Mucosa of gallbladder (tissue), 1 donor: ENCODE data around the gene CCL11. TPM values are rescaled to one million over a fixed set of nuclear protein-coding genes. Genes with fewer than 3 reads are reported as not detected.

Experiments used
- DNase-seq: peaks from one replicate; pipeline ENCODE4 v3.0.0-alpha.2; 2020; ENCODE audit warnings: low spot score
- total RNA-seq: library from RNA; stranded (reverse); gene quantifications from one replicate; pipeline ENCODE4 v1.2.1, GENCODE V29; 2021
- donor health status: DM: no; HTN: no; CAD: no.

Gene CCL11
- total RNA-seq, 1 donor from 2014 or later: 1.7 TPM

- no peak for DNase-seq
These were observed 28.1 kb upstream of the CCL11 start for GRCh38 chr17:34257299-34257985.

DNA sequence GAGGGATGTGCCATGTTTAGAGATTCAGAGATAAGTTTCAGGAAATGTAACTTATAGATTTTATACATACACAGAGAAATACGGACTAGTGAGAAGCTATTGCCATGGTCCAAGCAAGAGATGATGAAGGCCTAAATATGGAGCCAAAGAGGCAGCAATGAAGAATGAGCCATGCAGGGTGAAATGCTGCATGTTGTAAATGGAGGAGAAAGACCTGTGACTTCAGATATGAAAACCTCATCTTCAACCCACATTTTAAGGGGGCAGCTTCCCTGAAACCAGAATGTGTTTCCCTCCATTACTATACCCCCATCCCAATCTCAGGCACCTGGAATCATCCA lies 27.6 kb upstream of the CCL11 start:
- no peak for DNase-seq

- DNase-seq: no peak
These were observed 26.4 kb upstream of the CCL11 start for GRCh38 chr17:34259146-34259545.

- no peak for DNase-seq
These were observed 24.7 kb upstream of the CCL11 start for GRCh38 chr17:34260861-34261260.

DNA sequence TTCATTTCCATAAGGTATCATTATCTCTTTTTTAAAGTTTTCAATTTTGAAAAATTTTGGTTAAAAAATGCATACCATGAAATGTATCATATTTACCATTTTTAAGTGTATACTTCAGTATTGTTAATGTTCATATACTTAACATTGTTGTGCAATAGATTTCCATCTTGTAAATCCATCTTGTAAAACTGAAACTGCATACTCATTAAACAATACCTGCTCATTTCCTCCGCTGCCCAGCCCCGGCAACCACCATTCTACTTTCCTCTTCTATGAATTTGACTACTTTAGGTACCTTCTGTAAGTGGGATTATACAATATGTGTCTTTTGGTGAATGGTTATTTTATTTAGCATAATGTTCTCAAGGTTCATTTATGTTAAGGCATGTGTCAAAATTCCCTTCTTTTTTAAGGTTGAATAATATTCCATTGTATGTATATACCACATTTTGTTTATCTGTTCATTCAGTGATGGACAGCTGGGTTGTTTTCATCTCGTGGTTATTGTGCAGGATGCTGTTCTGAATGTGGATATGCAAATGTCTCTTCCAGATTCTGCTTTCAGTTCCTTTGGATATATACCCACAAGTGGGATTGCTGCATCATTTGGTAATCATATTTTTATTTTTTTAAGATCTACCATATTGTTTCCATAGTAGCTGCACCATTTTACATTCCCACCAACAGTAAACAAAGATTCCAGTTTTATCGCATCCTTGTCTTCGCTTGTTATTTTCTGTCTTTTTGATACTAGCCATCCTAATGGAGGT lies 23.8 kb upstream of the CCL11 start:
- DNase-seq: no peak

GRCh38 chr17:34265711-34266110 lies 19.8 kb upstream of the CCL11 start:
- DNase-seq: no peak

DNA sequence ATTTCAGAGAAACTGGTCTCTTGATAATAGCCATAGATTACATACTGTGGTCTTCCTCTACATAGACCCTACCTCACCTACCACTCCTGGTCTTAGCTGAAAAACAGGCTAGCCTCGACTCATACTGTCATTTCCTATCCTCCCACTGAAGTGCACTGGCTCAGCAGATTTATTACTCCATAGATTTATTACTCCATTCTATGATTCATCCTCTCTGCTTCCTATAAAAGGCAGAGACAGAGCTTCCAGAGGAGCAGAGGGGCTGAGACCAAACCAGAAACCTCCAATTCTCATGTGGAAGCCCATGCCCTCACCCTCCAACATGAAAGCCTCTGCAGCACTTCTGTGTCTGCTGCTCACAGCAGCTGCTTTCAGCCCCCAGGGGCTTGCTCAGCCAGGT lies 15.6 kb upstream of the CCL11 start, which contains the start of gene CCL7:
TSS of gene CCL7 (plus strand) at position 253 of the 400 bp plus-strand sequence. CDS start at position 323, 70 bp downstream.
- DNase-seq: no peak

DNA sequence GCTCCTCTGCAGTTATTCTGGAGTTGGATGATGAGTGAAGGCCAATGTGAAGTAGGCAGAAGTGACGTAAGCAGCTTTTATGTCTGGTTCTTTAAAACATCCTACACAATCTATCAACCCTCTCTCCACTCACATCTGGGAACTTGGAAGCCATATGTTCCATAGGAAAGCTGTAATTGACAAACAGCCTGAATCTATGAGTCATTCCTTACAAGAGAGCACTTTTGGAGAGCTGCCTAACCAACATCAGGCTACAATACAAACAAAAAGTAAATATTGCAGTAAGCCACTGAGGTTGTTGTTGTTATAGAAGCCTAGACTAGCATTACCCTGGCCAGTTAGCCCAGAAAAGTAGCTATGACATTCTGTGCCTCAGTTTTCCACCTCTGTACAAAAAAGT lies 9.7 kb upstream of the CCL11 start:
- DNase-seq: no peak

- no peak for DNase-seq
These were observed 8.7 kb upstream of the CCL11 start for GRCh38 chr17:34276826-34277225.

DNA sequence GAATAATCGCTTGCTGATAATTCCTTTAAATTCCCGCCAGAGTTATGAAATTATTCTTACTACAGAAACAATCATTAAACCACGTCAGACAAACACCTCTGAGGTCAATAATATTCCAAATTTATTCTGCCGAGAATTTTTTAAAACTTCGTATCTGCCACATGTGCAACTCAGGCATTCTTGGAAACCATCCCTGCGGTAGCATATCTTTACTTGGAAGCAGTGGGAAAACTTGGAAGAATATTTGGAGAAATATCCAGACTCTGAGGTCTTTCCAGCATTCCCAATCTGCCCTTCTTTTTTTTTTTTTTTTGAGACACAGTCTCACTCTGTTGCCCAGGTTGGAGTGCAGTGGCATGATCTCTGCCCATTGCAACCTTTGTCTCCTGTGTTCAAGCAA lies 2.0 kb upstream of the CCL11 start:
- no peak for DNase-seq

- DNase-seq: no peak
These were observed 2.3 kb downstream of the CCL11 start for GRCh38 chr17:34287875-34288274.

DNA sequence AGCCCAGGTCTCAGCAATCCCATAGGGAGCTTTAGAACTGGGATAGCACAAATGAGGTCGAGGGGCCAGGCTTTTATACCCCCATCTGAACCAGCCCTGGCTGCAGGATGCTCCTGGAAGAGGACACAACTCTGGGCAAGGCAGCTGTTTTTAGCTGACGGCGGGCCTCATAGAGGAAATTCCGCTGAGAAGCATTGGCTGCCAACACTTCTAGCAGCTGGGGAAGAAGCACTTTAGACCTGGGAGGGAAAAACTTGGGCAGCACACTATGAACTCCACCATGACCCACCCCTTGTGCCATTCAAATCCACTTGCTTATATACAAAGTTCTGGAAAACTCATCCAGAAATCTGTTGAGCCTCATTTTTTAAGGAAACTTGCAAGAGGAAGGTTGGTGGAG lies 5.0 kb downstream of the CCL11 start:
- DNase-seq: no peak

GRCh38 chr17:34291721-34292348 lies 6.3 kb downstream of the CCL11 start:
- no peak for DNase-seq

DNA sequence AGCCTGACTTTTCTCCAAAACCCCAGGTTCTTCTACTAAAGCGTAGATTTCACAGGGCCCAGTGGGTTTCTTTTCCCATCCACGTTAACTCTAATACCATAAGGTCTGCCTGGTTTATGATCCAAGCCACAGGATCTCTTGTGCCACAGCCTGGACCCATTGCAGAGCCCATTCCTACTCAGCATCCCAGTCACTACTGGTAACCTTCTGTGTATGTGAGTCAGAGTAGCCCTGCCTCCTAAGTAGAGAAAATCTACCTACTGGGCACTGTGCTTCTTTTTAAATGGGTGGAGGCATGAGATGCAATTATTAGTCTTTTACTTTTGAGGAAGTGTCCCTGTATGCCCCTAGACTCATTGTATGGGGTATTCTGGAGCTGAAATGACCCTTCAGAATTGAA lies 13.5 kb downstream of the CCL11 start:
- no peak for DNase-seq

DNA sequence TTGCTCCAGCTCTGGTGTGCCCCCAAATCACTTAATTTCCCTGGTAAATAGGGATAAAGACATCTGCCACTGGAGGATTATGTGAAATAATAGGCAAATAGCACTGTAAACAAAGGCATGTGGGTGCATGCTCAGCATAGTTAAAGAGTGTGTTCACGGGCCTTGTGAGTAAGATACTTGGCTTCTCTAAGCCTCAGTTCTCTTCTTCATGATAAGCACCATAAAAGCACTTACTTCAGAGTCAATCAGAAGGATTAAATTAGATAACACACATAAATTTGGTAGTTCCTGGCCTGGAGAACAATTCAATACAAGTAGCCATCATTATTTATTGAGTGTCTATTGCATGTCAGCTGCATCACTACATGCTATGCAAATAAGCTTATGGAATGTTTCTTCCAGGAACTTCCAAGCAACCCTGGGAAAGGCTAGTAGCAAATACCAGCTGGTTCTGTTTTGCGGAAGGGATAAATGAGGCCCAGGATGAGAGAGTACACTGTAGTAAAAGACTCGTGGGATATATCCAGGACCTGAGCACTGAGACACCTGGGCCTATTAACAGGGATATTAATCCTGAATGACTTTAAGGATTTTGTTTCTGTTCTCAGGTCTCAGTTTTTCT lies 14.5 kb downstream of the CCL11 start:
- no peak for DNase-seq

- no peak for DNase-seq
These were observed 15.3 kb downstream of the CCL11 start for GRCh38 chr17:34300652-34301370.

- DNase-seq: no peak
These were observed 16.4 kb downstream of the CCL11 start for GRCh38 chr17:34301986-34302385.

DNA sequence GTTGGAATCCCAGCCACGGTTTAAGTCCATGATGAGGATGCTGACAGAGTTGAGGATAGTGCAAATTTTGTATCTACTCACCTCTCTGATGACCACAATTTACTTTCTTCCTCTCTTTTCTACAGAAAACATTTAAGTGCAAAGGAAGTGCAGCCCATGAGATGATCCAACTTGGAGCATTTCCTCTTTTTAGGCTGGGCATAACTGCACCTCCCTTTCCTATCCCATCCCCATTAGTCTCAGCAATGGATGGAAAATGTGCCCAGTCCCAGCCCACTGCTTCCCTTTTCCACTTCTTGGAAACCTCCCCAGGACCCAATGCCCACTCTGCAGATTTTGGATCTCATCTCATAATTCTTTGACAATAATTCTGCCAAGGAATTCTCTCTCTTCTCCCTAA lies 17.1 kb downstream of the CCL11 start:
- DNase-seq: no peak

GRCh38 chr17:34303606-34304005 lies 18.1 kb downstream of the CCL11 start:
- DNase-seq: no peak

- no peak for DNase-seq
These were observed 19.5 kb downstream of the CCL11 start for GRCh38 chr17:34305061-34305460.

DNA sequence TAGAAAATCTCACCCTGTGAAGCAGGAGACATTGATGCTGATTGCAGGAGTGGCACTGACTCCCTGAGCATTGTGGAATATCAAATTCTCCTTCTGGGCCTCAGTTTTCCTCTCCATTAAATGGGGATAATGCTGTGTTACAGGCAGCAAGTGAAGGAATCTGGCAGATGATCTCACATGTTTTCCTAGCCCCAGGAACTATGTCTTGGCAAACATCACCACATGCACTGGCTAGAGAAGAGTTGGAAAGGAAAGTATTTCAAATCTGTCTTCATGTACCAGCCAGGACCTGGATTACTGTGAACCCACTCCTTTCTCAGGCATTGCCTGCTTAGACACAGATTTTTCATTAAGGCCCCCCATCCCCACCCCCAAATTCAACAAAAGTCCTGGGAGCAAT lies 20.1 kb downstream of the CCL11 start:
- no peak for DNase-seq

DNA sequence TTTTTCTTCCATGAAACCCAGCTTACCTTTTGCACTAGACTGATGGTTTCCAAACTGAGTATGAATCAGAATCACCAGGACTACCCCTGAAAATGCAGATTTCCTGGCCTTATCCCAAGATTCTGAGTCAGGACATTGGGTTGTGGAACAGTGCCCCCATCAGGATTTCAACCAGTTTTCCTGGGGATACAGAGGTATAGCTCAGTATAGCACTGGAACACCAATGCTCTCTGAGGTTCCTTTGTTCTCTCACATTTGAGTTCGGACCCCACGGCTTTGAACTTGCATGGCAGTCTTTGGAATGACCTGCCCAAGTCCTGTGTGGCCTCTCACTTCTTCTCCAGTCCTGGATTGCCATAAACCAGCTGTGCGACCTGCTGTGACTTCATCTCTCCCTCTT lies 20.9 kb downstream of the CCL11 start:
- DNase-seq: no peak
